ENCODE measurements around the gene AP2A1.

Gene AP2A1

DNA sequence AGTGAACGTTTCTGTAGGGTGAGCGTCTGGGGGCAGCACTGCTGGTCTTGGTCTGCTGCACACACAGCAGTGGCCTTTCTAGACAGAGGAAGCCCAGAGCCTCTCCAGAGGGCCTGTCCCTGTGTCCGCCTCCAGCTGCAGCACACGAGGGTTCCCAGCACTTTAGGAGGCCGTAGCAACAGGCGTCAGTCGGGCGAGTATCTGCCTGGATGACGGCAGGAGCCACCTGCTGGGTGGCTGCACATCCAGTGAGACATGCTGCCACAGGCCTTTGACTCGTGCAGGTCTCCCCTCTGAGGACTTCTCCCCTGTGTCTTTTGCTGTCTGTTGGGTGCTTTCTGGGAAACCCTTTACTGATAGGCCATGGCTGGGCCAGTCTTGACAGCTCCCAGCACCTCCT, 22.1 kb downstream of the AP2A1 start:
- TF ChIP-seq CTCF (IDR thresholded peaks at IDR 0.05; ENCODE audit: control insufficient read depth, insufficient read depth, low read depth, low read length, missing control alignments): no peak
- no peak for DNase-seq (ENCODE audit: low read depth)
- no peak overlapping the region for H3K4me3 ChIP-seq (ENCODE audit: control insufficient read depth, low read depth, low read length)

DNA sequence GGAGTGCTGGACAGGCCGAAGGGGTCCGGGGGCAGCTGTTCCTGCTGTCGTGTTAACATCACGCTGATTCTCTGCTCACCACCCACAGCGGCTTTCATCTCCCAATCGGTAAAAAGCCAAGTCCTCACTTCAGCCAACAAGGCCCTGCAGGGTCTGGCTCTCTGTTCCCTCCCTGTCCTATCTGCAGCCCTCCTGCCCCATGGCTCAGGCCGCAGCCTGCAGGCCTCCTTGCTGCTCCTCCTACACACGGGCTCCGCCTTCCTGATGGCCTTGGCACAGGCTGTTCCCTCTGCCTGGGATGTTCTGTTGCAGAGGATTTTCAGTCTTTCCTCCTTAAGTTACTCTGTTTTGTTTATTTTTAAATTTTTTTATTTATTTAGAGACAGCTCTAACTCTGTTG, 24.1 kb downstream of the AP2A1 start:
- TF ChIP-seq CTCF (IDR thresholded peaks at IDR 0.05; ENCODE audit: control insufficient read depth, insufficient read depth, low read depth, low read length, missing control alignments): no peak
- no peak overlapping the region for H3K4me3 ChIP-seq (ENCODE audit: control insufficient read depth, low read depth, low read length)
- no peak for DNase-seq (ENCODE audit: low read depth)

GRCh38 chr19:49791776-49792445, 25.1 kb downstream of the AP2A1 start:
- no peak for TF ChIP-seq CTCF (IDR thresholded peaks at IDR 0.05; ENCODE audit: control insufficient read depth, insufficient read depth, low read depth, low read length, missing control alignments)
- no peak overlapping the region for H3K4me3 ChIP-seq (ENCODE audit: control insufficient read depth, low read depth, low read length)
- no peak for DNase-seq (ENCODE audit: low read depth)

- no peak for TF ChIP-seq CTCF (IDR thresholded peaks at IDR 0.05; ENCODE audit: control insufficient read depth, insufficient read depth, low read depth, low read length, missing control alignments)
- no peak for DNase-seq (ENCODE audit: low read depth)
- H3K4me3 ChIP-seq (ENCODE audit: control insufficient read depth, low read depth, low read length): no peak overlapping the region
These were observed 26.2 kb downstream of the AP2A1 start for GRCh38 chr19:49792829-49793560.

DNA sequence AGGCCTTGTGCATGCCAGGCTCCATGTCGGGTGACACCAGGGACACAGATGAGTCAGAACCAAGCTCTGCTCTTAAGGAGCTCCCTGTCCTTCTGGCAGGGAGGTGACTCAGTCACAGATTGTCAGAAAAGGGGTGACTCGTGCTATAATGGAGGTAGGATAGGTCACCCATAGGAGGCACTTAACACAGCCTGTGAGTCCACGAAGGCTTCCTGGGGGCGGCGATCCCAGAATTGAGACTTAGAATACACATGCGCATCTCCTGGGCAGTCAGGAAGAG, 26.7 kb downstream of the AP2A1 start:
- no peak for TF ChIP-seq CTCF (IDR thresholded peaks at IDR 0.05; ENCODE audit: control insufficient read depth, insufficient read depth, low read depth, low read length, missing control alignments)
- no peak overlapping the region for H3K4me3 ChIP-seq (ENCODE audit: control insufficient read depth, low read depth, low read length)
- no peak for DNase-seq (ENCODE audit: low read depth)

GRCh38 chr19:49795615-49796014, 28.8 kb downstream of the AP2A1 start:
- TF ChIP-seq CTCF (IDR thresholded peaks at IDR 0.05; ENCODE audit: control insufficient read depth, insufficient read depth, low read depth, low read length, missing control alignments): no peak
- DNase-seq (ENCODE audit: low read depth): no peak

More at GRCh38 chr19:49795615-49796014, 28.8 kb downstream of the AP2A1 start:
- H3K4me3 ChIP-seq (ENCODE audit: control insufficient read depth, low read depth, low read length): no peak overlapping the region
